DND-41 (cell line): ENCODE measurements around the gene TMEM131L.

Source experiments
- ATAC-seq: fragments of 200-7000 bp; cut with Tn5 transposase; 3 replicates; pipeline ENCODE4 v1.9.1; 2021; ENCODE audit warnings: low read depth; ENCODE audit not compliant: insufficient read depth
- DNase-seq: peaks from one replicate; pipeline ENCODE4 v3.0.0-alpha.2; 2020
- H2AFZ ChIP-seq: 2 replicates; pipeline ENCODE4 v1.6.0; 2012; ENCODE audit warnings: low read depth, low read length
- H3K27ac ChIP-seq: 2 replicates; pipeline ENCODE4 v1.5.1; 2012; ENCODE audit warnings: low read length, inconsistent platforms
- H3K27me3 ChIP-seq: fragments of 200-600 bp; sonication (generic); 2 replicates; pipeline ENCODE4 v1.6.0; 2012; ENCODE audit warnings: low read length, mild to moderate bottlenecking, inconsistent platforms; ENCODE audit not compliant: insufficient read depth, poor library complexity
- H3K36me3 ChIP-seq: 2 replicates; pipeline ENCODE4 v1.5.1; 2012; ENCODE audit warnings: low read length, inconsistent platforms; ENCODE audit not compliant: insufficient read depth
- H3K4me1 ChIP-seq: 2 replicates; pipeline ENCODE4 v1.5.1; 2012; ENCODE audit warnings: mild to moderate bottlenecking, low read length; ENCODE audit not compliant: insufficient read depth
- H3K4me2 ChIP-seq: 2 replicates; pipeline ENCODE4 v1.6.0; 2012; ENCODE audit warnings: mild to moderate bottlenecking, moderate library complexity, low read length, inconsistent platforms; ENCODE audit not compliant: insufficient read depth
- H3K4me3 ChIP-seq, 2 experiments: fragments of 200-600 bp in 1 of 2; shearing (Covaris generic) in 1 of 2; 2 replicates each; pipeline ENCODE4 v1.5.1; 2012 to 2016; ENCODE audit warnings: inconsistent platforms in 2 of 2, low read length in 2 of 2, mild to moderate bottlenecking in 2 of 2, low read depth in 1 of 2, moderate library complexity in 1 of 2
- H3K79me2 ChIP-seq: 2 replicates; pipeline ENCODE4 v1.6.0; 2012; ENCODE audit warnings: low read length, inconsistent platforms; ENCODE audit not compliant: insufficient read depth
- H3K9ac ChIP-seq: 2 replicates; pipeline ENCODE4 v1.6.0; 2012; ENCODE audit warnings: low read depth, mild to moderate bottlenecking, inconsistent platforms, low read length, moderate library complexity
- H3K9me3 ChIP-seq: 2 replicates; pipeline ENCODE4 v1.5.1; 2012; ENCODE audit warnings: low read length, moderate library complexity, mild to moderate bottlenecking, inconsistent platforms; ENCODE audit not compliant: insufficient read depth, severe bottlenecking
- H4K20me1 ChIP-seq: 2 replicates; pipeline ENCODE4 v1.6.0; 2012; ENCODE audit warnings: low read length; ENCODE audit not compliant: insufficient read depth
- CTCF ChIP-seq: IDR thresholded peaks from 2 replicates; pipeline ENCODE4 v1.5.1; 2012; ENCODE audit warnings: borderline replicate concordance, low read length, moderate library complexity, mild to moderate bottlenecking; ENCODE audit not compliant: poor library complexity, severe bottlenecking; ENCODE audit errors: extremely low read depth
- EZH2 ChIP-seq: IDR thresholded peaks from 3 replicates; pipeline ENCODE4 v1.6.1; 2012; ENCODE audit warnings: borderline replicate concordance, low read depth, mild to moderate bottlenecking, moderate library complexity, low read length, inconsistent platforms; ENCODE audit not compliant: severe bottlenecking

Gene TMEM131L

GRCh38 chr4:153539422-153539821, 73.3 kb downstream of the TMEM131L start:
- Histone ChIP-seq H4K20me1 (peaks cover 94% of the 10 kb centered on the region), H2AFZ (no peak overlapping the region), H3K9me3 (no peaks in the 10 kb centered on the region), H3K4me1 (peaks cover 49% of the 10 kb centered on the region), H3K36me3 (peaks cover 95% of the 10 kb centered on the region), H3K4me3 (no peak overlapping the region), H3K27me3 (no peaks in the 10 kb centered on the region), H3K27ac (no peak overlapping the region), H3K4me2 (no peak overlapping the region), H3K9ac (no peak overlapping the region), H3K79me2 (peaks cover 100% of the 10 kb centered on the region)
- ATAC-seq (no peak), DNase-seq (no peak)
- no peak for TF ChIP-seq EZH2
- TF ChIP-seq CTCF = no peak

GRCh38 chr4:153541456-153542096, 75.4 kb downstream of the TMEM131L start:
- Histone ChIP-seq H2AFZ (no peak overlapping the region), H3K36me3 (peaks cover 92% of the 10 kb centered on the region), H3K4me1 (peaks cover 36% of the 10 kb centered on the region), H3K27me3 (no peaks in the 10 kb centered on the region), H3K4me3 (no peak overlapping the region), H3K9ac (no peak overlapping the region), H3K4me2 (no peak overlapping the region), H3K79me2 (peaks cover 100% of the 10 kb centered on the region), H4K20me1 (peaks cover 91% of the 10 kb centered on the region), H3K9me3 (no peaks in the 10 kb centered on the region), H3K27ac (peak overlapping the region; percentile 51)
- DNase-seq (no peak), ATAC-seq (0 out of 3 replicates have a peak, but pooled peaks have one; percentile 35)
- TF ChIP-seq EZH2 = no peak
- TF ChIP-seq CTCF = no peak

- Histone ChIP-seq H3K27me3 (no peaks in the 10 kb centered on the region), H3K9me3 (no peaks in the 10 kb centered on the region), H2AFZ (no peak overlapping the region), H3K79me2 (peaks cover 100% of the 10 kb centered on the region), H3K27ac (peak overlapping the region; percentile 51), H4K20me1 (peaks cover 91% of the 10 kb centered on the region), H3K9ac (no peak overlapping the region), H3K4me2 (no peak overlapping the region), H3K4me1 (peaks cover 35% of the 10 kb centered on the region), H3K4me3 (no peak overlapping the region), H3K36me3 (peaks cover 90% of the 10 kb centered on the region)
- DNase-seq (no peak), ATAC-seq (0 out of 3 replicates have a peak, but pooled peaks have one; percentile 27)
- TF ChIP-seq CTCF = no peak
- TF ChIP-seq EZH2 = no peak
Measured at GRCh38 chr4:153542131-153542530, 76.0 kb downstream of the TMEM131L start.
